ENCODE measurements around the gene DCC. TPM values are rescaled to one million over a fixed set of nuclear protein-coding genes. Genes with fewer than 3 reads are reported as not detected.

DCC gene
- total RNA-seq, 6 donors from 2014 or later, result 0.33 to 3.5 (median 1.0) TPM

- Histone ChIP-seq H3K4me3 (no peak overlapping the region), H3K27ac (no peak overlapping the region), H3K4me1 (no peaks in the 10 kb centered on the region), H3K9me3 (no peaks in the 10 kb centered on the region), H3K27me3 (no peaks in the 10 kb centered on the region), H3K36me3 (no peaks in the 10 kb centered on the region)
- no peak for TF ChIP-seq POLR2A (IDR thresholded peaks at IDR 0.05)
- no peak for TF ChIP-seq CTCF (IDR thresholded peaks at IDR 0.05)
- no peak for TF ChIP-seq EP300 (IDR thresholded peaks at IDR 0.05)
- no peak for TF ChIP-seq POLR2AphosphoS5 (IDR thresholded peaks at IDR 0.05)
- DNase-seq (no peak), ATAC-seq (ENCODE audit: low FRiP score in 2 of 2) (no peak)
Observed at GRCh38 chr18:52617931-52618330, 277.9 kb downstream of the DCC start.

- TF ChIP-seq CTCF (IDR thresholded peaks at IDR 0.05) (no peak), POLR2AphosphoS5 (IDR thresholded peaks at IDR 0.05) (no peak), POLR2A (IDR thresholded peaks at IDR 0.05) (no peak)
- WGBS, 2 donors, result 89 to 92% methylated on average over 3 of the region's 3 CpGs
- no peaks in the 10 kb centered on the region for H3K4me1 ChIP-seq
- no peaks in the 10 kb centered on the region for H3K36me3 ChIP-seq
- H3K27ac ChIP-seq, result no peak overlapping the region
- ATAC-seq (ENCODE audit: low FRiP score in 2 of 2) (no peak), DNase-seq (no peak)
- H3K9me3 ChIP-seq, result no peaks in the 10 kb centered on the region
- H3K27me3 ChIP-seq, result no peaks in the 10 kb centered on the region
- H3K4me3 ChIP-seq, result no peak overlapping the region
Observed at GRCh38 chr18:52620926-52621439, 281.0 kb downstream of the DCC start.

DNA sequence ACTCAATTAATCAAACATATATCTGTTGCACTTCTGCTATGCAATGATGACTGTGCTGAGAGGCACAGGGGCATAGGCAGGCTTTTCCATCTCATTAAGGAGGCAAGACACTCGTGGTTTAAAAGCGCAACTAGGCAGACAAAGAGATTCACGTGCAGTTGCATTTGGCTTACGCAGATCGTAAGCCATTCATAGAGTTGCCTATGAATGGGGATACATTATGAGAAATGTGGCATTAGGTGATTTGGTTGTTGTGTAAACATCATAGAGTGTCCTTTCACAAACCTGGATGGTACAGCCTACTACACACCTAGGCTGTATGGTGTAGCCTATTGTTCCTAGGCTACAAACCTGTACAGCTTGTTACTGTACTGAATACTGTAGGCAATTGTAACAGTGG is 284.7 kb downstream of the DCC start:
- WGBS, 2 donors, result 88 to 92% methylated on average over 5 of the region's 5 CpGs
- Histone ChIP-seq H3K4me3 (no peak overlapping the region), H3K36me3 (no peaks in the 10 kb centered on the region), H3K27me3 (no peaks in the 10 kb centered on the region), H3K27ac (no peak overlapping the region), H3K4me1 (no peaks in the 10 kb centered on the region), H3K9me3 (no peaks in the 10 kb centered on the region)
- DNase-seq, result no peak
- no peak for TF ChIP-seq POLR2A (IDR thresholded peaks at IDR 0.05)
- no peak for TF ChIP-seq EP300 (IDR thresholded peaks at IDR 0.05)
- TF ChIP-seq POLR2AphosphoS5 (IDR thresholded peaks at IDR 0.05), result no peak
- TF ChIP-seq CTCF (IDR thresholded peaks at IDR 0.05), result no peak
- ATAC-seq (ENCODE audit: low FRiP score in 2 of 2), result no peak

DNA sequence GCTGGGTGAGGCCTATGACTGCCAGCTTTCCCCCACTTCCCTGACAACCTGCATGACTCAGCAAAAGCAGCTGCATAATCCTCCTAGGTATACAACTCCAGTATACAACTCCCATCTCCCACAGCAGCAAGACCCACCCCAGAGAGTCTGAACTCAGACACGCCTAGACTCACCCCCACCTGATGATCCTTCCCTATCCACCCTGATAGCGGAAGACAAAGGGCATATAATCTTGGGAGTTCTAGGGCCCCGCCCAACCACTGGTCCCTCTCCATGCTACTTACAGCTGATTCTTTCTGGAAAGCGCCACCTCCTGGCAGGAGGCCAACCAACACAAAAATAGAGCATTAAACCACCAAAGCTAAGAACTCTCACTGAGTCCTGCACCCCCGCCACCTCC is 296.5 kb downstream of the DCC start:
- Histone ChIP-seq H3K27ac (no peak overlapping the region), H3K36me3 (no peaks in the 10 kb centered on the region), H3K4me3 (no peak overlapping the region), H3K9me3 (no peaks in the 10 kb centered on the region), H3K27me3 (no peaks in the 10 kb centered on the region), H3K4me1 (no peaks in the 10 kb centered on the region)
- TF ChIP-seq POLR2AphosphoS5 (IDR thresholded peaks at IDR 0.05), result no peak
- TF ChIP-seq EP300 (IDR thresholded peaks at IDR 0.05), result no peak
- no peak for TF ChIP-seq POLR2A (IDR thresholded peaks at IDR 0.05)
- no peak for TF ChIP-seq CTCF (IDR thresholded peaks at IDR 0.05)
- no peak for DNase-seq
- 95 to 100% methylated on average over 4 to 5 of the region's 5 CpGs for WGBS, 2 donors
- no peak for ATAC-seq (ENCODE audit: low FRiP score in 2 of 2)

DNA sequence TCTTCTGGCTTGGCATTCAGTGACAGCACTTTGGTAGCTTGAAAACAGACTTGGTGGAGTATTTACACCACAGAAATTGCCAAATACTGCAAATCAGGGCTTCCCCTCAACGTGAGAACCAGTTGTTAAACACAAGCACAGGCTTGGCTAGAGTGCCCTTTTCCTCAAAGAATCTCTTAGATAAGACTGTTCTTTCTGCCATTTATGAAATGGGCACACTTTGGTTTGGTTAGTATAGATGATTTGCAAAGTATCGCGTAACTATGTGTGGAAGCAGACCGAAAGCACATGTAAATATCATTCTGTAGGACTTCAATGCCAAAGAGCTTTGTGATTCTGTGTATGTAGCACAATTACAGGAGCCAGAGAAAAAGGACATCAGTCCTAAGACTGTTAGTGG is 308.2 kb downstream of the DCC start:
- no peak for ATAC-seq (ENCODE audit: low FRiP score in 2 of 2)
- TF ChIP-seq EP300 (IDR thresholded peaks at IDR 0.05) (no peak), CTCF (IDR thresholded peaks at IDR 0.05) (no peak), POLR2A (IDR thresholded peaks at IDR 0.05) (no peak), POLR2AphosphoS5 (IDR thresholded peaks at IDR 0.05) (no peak)
- no peak overlapping the region for H3K4me3 ChIP-seq
- no peaks in the 10 kb centered on the region for H3K4me1 ChIP-seq
- H3K27me3 ChIP-seq, result no peaks in the 10 kb centered on the region
- no peak overlapping the region for H3K27ac ChIP-seq
- 77 to 81% methylated on average over 4 of the region's 4 CpGs for WGBS, 2 donors
- DNase-seq, result no peak
- H3K9me3 ChIP-seq, result no peaks in the 10 kb centered on the region
- H3K36me3 ChIP-seq, result no peaks in the 10 kb centered on the region

Measured in upper lobe of left lung (tissue), 6 donors.